GM19099 (cell line): ENCODE results near the gene TNNT2.

Experiments
- POLR2A ChIP-seq: IDR thresholded peaks from 3 replicates; pipeline ENCODE4 v1.6.1; 2011; ENCODE audit warnings: low read depth; ENCODE audit not compliant: insufficient read length; ENCODE audit errors: extremely low read depth

TNNT2 gene

GRCh38 chr1:201310986-201311355, 66.5 kb downstream of the TNNT2 start:
- TF ChIP-seq POLR2A: no peak

- TF ChIP-seq POLR2A: no peak
Observed at GRCh38 chr1:201310251-201310985, 67.1 kb downstream of the TNNT2 start.

GRCh38 chr1:201309416-201309815, 68.1 kb downstream of the TNNT2 start:
- no peak for TF ChIP-seq POLR2A
